MCF 10A (cell line): ENCODE data around the gene RRP8. TPM values are rescaled to one million over a fixed set of nuclear protein-coding genes. Genes with fewer than 3 reads are reported as not detected.

Experiments used
- BruUV-seq: library from RNA; stranded (reverse); fragments of 400-500 nt; replicated peaks from 2 replicates; lab custom pipeline; 2021; lab: Mats Ljungman, UMichigan
- CTCF ChIA-PET: fragments of 300-600 bp; sonication (Branson Sonifier 250); formaldehyde crosslinking; extraction: SDS; loops from one replicate; lab custom pipeline; 2021; ENCODE audit warnings: antibody characterized with exemption, inconsistent platforms; lab: Yijun Ruan, JAX
- POLR2A ChIA-PET: fragments of 300-600, 350-650 bp; sonication (Branson Sonifier 250); formaldehyde crosslinking; extraction: SDS; loops from one replicate; lab custom pipeline; 2020; ENCODE audit warnings: antibody characterized with exemption, inconsistent platforms; lab: Yijun Ruan, JAX
- DNase-seq: peaks from one replicate; pipeline ENCODE4 v3.0.0-alpha.2; 2018; ENCODE audit not compliant: unreplicated experiment
- H3K27ac Mint-ChIP-seq: one replicate; pipeline ENCODE4 v1.8.0; 2022; ENCODE audit warnings: mild to moderate bottlenecking, low read depth, mixed read lengths; ENCODE audit not compliant: unreplicated experiment
- H3K27me3 Mint-ChIP-seq: one replicate; pipeline ENCODE4 v1.8.0; 2022; ENCODE audit warnings: mixed read lengths; ENCODE audit not compliant: insufficient read depth, unreplicated experiment
- H3K36me3 Mint-ChIP-seq: one replicate; pipeline ENCODE4 v1.8.0; 2022; ENCODE audit warnings: mild to moderate bottlenecking, moderate library complexity, mixed read lengths; ENCODE audit not compliant: insufficient read depth, unreplicated experiment
- H3K4me1 Mint-ChIP-seq: one replicate; pipeline ENCODE4 v1.8.0; 2022; ENCODE audit warnings: mixed read lengths; ENCODE audit not compliant: insufficient read depth, unreplicated experiment
- H3K4me3 Mint-ChIP-seq: one replicate; pipeline ENCODE4 v1.8.0; 2022; ENCODE audit warnings: mild to moderate bottlenecking, moderate library complexity, mixed read lengths; ENCODE audit not compliant: unreplicated experiment
- H3K9me3 Mint-ChIP-seq: one replicate; pipeline ENCODE4 v1.8.0; 2022; ENCODE audit warnings: mixed read lengths; ENCODE audit not compliant: unreplicated experiment
- intact Hi-C: fragments of 100-400 bp; cut with micrococcal nuclease; formaldehyde crosslinking; loops from 2 replicates; pipeline ENCODE4 v1.14.1; 2022
- total RNA-seq: library from RNA; stranded (reverse); gene quantifications from 2 replicates; pipeline ENCODE4 v1.2.3, GENCODE V29; 2022
- TF ChIP-seq, protein P1 (sequence below): fragments of 200-600 bp; IDR thresholded peaks from one replicate; pipeline ENCODE4 v1.8.0; 2022; ENCODE audit warnings: antibody characterized with exemption, mild to moderate bottlenecking; ENCODE audit not compliant: unreplicated experiment

Gene RRP8
- total RNA-seq, 1 experiment from 2014 or later: 27.6 TPM

DNA sequence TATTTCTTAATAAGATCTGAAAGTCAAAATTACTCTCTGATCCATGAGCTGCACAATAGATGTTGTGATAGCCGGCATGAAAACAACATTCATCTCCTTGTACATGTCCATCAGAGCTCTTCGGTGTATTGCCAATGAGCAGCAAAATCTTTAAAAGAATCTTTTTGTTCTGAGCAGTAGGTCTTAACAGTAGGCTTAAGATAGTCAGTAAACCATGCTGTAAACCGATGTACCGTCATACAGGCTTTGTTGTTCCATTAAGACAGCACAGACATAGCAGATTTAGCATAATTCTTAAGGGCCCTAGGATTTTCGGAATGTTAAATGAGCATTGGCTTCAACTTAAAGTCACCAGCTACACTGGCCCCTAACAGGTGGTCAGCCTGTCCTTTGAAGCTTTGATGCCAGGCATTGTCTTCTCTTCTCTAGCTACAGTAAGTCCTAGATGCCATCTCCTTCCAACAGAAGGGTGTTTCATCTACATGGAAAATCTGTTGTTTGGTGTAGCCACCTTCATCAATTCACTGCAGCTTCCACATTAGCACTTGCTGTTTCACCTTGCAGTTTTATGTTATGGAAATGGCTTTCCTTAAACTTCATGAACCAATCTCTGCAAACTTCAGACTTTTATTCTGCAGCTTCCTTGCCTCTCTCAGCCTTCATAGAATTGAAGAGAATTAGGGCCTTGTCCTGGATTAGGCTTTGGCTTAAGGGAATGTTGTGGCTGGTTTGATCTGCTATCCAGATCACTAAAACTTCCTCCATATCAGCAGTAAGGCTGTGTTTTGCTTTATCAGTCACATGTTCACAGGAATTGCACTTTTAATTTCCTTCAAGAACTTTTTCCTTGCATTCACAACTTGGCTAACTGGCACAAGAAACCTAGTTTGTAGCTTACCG lies 28.4 kb downstream of the RRP8 start:
- Mint-ChIP-seq H3K4me1 (peaks cover 10% of the 10 kb centered on the region), H3K27me3 (no peaks in the 10 kb centered on the region), H3K9me3 (no peaks in the 10 kb centered on the region), H3K27ac (no peak overlapping the region), H3K4me3 (no peak overlapping the region), H3K36me3 (peaks cover 8% of the 10 kb centered on the region)
- intact Hi-C loops: no loop called here
- ChIA-PET CTCF (interaction anchor here (0.6 to 1.5 kb wide), 3 partner anchors 44 to 1798 kb away, joined by 4 to 5 read pairs (median 5); no protein-coding TSS in a partner anchor), POLR2A (interaction anchor here (0.6 kb wide), 2 partner anchors 12 to 81 kb away, joined by 3 read pairs; no protein-coding TSS in a partner anchor)
- TF ChIP-seq, protein P1, sequence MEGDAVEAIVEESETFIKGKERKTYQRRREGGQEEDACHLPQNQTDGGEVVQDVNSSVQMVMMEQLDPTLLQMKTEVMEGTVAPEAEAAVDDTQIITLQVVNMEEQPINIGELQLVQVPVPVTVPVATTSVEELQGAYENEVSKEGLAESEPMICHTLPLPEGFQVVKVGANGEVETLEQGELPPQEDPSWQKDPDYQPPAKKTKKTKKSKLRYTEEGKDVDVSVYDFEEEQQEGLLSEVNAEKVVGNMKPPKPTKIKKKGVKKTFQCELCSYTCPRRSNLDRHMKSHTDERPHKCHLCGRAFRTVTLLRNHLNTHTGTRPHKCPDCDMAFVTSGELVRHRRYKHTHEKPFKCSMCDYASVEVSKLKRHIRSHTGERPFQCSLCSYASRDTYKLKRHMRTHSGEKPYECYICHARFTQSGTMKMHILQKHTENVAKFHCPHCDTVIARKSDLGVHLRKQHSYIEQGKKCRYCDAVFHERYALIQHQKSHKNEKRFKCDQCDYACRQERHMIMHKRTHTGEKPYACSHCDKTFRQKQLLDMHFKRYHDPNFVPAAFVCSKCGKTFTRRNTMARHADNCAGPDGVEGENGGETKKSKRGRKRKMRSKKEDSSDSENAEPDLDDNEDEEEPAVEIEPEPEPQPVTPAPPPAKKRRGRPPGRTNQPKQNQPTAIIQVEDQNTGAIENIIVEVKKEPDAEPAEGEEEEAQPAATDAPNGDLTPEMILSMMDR: no peak
- no peak for DNase-seq
- BruUV-seq: no TSS peak

DNA sequence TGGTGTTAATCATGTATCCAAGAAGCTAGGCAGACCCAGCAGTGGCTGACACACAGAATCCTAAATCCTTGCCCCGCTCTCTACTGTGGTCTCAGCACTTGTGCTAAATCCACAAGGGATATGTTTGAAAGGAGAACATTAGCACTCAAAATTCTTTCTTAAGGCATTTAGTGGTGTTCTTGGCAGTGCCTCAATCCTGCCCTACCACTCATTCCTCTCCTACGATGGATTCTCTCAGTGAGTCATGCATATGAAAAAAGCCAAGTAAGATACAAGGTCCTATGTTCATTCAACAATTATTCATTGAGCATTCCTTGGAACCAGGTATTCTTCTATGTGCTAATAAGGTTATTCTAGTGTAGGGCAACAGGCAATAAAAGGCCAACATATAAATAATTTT lies 31.2 kb downstream of the RRP8 start:
- H3K27ac Mint-ChIP-seq: peak overlapping the region; percentile 33
- intact Hi-C loops: no loop called here
- no peaks in the 10 kb centered on the region for H3K27me3 Mint-ChIP-seq
- DNase-seq: peak; percentile 26
- TF ChIP-seq, protein P1: no peak
- H3K36me3 Mint-ChIP-seq: peaks cover 8% of the 10 kb centered on the region
- no peak overlapping the region for H3K4me3 Mint-ChIP-seq
- peaks cover 26% of the 10 kb centered on the region for H3K4me1 Mint-ChIP-seq
- ChIA-PET CTCF (interaction anchor here (1.5 kb wide), 1 partner anchor 9 kb away, joined by 3 read pairs; no protein-coding TSS in a partner anchor), POLR2A (no interaction called here)
- no TSS peak for BruUV-seq
- no peaks in the 10 kb centered on the region for H3K9me3 Mint-ChIP-seq

DNA sequence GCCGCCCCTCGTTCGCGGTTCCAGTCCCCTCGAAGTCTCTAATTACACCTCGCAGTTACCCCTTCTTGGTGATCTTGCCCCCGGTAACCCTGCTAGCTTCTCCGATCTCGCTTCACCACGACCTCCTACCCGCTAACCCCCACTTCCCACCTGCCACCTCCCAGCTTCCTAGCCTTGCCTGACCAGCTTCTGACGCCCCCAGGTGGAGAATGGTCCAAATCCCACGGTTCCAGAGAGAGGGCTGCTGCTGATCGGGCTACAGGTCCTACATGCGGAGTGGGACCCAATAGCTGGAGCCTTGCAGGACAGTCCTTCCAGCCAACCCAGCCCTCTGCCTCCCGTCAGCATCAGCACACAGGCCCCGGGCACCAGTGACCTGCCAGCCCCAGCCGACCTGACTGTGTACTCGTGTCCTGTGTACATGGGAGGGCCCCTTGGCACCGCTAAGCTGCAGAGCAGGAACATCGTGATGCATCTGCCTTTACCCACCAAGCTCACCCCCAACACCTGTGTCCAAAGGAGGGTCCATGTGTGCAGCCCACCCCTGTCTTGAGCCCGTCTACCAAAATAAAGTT lies 31.9 kb downstream of the RRP8 start:
- no TSS peak for BruUV-seq
- intact Hi-C loops: no loop called here
- Mint-ChIP-seq H3K4me3 (no peak overlapping the region), H3K27ac (no peak overlapping the region), H3K4me1 (peaks cover 26% of the 10 kb centered on the region), H3K27me3 (no peaks in the 10 kb centered on the region), H3K36me3 (peaks cover 8% of the 10 kb centered on the region), H3K9me3 (no peaks in the 10 kb centered on the region)
- ChIA-PET CTCF (interaction anchor here (0.6 kb wide), 2 partner anchors 17 to 128 kb away, joined by 3 read pairs; no protein-coding TSS in a partner anchor), POLR2A (no interaction called here)
- TF ChIP-seq, protein P1: no peak
- DNase-seq: no peak
